Mammary epithelial cell (primary cell): Measurements from ENCODE around the gene OLA1.

Experiments
- EZH2 ChIP-seq: IDR thresholded peaks from 2 replicates; pipeline ENCODE4 v1.6.1; 2012; ENCODE audit warnings: low read length, inconsistent platforms, borderline replicate concordance
- TF ChIP-seq, protein P1 (sequence below), 2 donors: IDR thresholded peaks in 1 of 2; conservative IDR thresholded peaks in 1 of 2; 2 replicates each; pipeline ENCODE4 v1.5.1; 2011 to 2012; ENCODE audit warnings: inconsistent platforms in 2 of 2, low read length in 2 of 2, mild to moderate bottlenecking in 2 of 2, control low read depth in 1 of 2, low read depth in 1 of 2; ENCODE audit not compliant: insufficient read depth in 1 of 2; ENCODE audit errors: extremely low read depth in 1 of 2

DNA sequence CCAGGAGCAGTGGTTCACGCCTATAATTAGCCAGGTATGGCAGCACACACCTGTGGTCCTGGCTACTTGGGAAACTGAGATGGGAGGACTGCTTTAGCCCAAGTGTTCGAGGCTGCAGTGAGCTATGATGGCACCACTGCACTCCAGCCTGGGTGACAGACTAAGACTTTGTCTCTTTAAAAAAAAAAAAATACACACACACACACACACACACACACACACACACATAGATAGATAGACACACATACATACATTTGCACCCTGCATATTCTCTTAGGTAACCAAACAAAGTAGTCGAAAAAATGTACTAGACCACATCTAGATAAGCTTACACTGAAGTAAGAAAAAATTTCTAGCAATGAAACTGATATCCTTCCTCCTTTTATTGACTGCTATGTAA, 86.8 kb downstream of the OLA1 start:
- TF ChIP-seq, protein P1, sequence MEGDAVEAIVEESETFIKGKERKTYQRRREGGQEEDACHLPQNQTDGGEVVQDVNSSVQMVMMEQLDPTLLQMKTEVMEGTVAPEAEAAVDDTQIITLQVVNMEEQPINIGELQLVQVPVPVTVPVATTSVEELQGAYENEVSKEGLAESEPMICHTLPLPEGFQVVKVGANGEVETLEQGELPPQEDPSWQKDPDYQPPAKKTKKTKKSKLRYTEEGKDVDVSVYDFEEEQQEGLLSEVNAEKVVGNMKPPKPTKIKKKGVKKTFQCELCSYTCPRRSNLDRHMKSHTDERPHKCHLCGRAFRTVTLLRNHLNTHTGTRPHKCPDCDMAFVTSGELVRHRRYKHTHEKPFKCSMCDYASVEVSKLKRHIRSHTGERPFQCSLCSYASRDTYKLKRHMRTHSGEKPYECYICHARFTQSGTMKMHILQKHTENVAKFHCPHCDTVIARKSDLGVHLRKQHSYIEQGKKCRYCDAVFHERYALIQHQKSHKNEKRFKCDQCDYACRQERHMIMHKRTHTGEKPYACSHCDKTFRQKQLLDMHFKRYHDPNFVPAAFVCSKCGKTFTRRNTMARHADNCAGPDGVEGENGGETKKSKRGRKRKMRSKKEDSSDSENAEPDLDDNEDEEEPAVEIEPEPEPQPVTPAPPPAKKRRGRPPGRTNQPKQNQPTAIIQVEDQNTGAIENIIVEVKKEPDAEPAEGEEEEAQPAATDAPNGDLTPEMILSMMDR (conservative IDR thresholded peaks at IDR 0.05 in 1 of 2, IDR thresholded peaks at IDR 0.05 in 1 of 2; ENCODE audit: extremely low read depth in 1 of 2, insufficient read depth in 1 of 2, low read depth in 1 of 2, low read length in 2 of 2) = no peak
- TF ChIP-seq EZH2 = no peak
